ENCODE data around the gene RDH13.

GRCh38 chr19:55024111-55024510 is 38.8 kb downstream of the RDH13 start:
- TF ChIP-seq NR2C2 (IDR thresholded peaks at IDR 0.05; ENCODE audit: borderline replicate concordance, control insufficient read depth, insufficient read length, low read depth) (no peak), WRNIP1 (IDR thresholded peaks at IDR 0.05; ENCODE audit: borderline replicate concordance, low read depth, low read length) (no peak), RAD21 (IDR thresholded peaks at IDR 0.05; ENCODE audit: insufficient read depth, low read depth, low read length) (no peak), USF2 (IDR thresholded peaks at IDR 0.05; ENCODE audit: borderline replicate concordance, low read depth, low read length) (no peak), NFYA (IDR thresholded peaks at IDR 0.05; ENCODE audit: borderline replicate concordance, low read depth, low read length) (no peak), POLR2A (IDR thresholded peaks at IDR 0.05; ENCODE audit: low read depth, low read length) (no peak), CTCF (IDR thresholded peaks at IDR 0.05 in 2 of 3, conservative IDR thresholded peaks at IDR 0.05 in 1 of 3; ENCODE audit: control insufficient read depth in 2 of 3, extremely low read depth in 1 of 3, insufficient read depth in 1 of 3, low read depth in 3 of 3, low read length in 3 of 3) (no peak), EP300 (IDR thresholded peaks at IDR 0.05; ENCODE audit: borderline replicate concordance in 1 of 2, control insufficient read depth in 1 of 2, low read depth in 2 of 2, low read length in 2 of 2) (no peak), MYC (IDR thresholded peaks at IDR 0.05; ENCODE audit: insufficient read depth, insufficient read length, insufficient replicate concordance, low read length, severe bottlenecking) (no peak), MAX (IDR thresholded peaks at IDR 0.05; ENCODE audit: low read depth, low read length) (no peak), EZH2 (IDR thresholded peaks at IDR 0.05; ENCODE audit: borderline replicate concordance, control insufficient read depth, low read depth, low read length) (no peak), REST (IDR thresholded peaks at IDR 0.05; ENCODE audit: low read depth, low read length) (no peak), JUNB (IDR thresholded peaks at IDR 0.05) (no peak), CHD2 (IDR thresholded peaks at IDR 0.05; ENCODE audit: borderline replicate concordance, low read depth, low read length) (no peak)

Data from GM12878 (cell line).